ENCODE results near the gene SUN2. TPM values are rescaled to one million over a fixed set of nuclear protein-coding genes. Genes with fewer than 3 reads are reported as not detected.

Gene SUN2
- total RNA-seq, 6 experiments from 2014 or later, result 90.4 to 104 (median 100.0) TPM

DNA sequence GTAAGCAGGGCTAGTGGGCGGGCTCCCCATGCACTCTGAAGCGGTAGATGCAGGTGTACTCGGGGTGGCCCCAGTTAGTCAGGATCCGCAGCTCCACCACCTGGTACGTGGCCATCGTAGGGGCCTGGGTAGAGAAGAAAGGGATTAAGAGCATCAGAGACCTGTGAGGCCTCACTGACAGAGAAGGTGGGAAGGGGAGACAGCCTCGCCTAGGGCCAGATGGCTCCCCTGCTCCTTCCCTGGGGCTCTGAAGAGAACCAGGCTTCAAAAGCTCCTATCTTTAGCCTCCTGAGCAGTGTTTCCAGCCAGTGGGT lies 19.6 kb downstream of the SUN2 start:
- peaks cover 9% of the 10 kb centered on the region; the same call in 1 of the 2 replicates for H3K4me1 Mint-ChIP-seq (ENCODE audit: low read depth)
- peaks cover 22% of the 10 kb centered on the region for H3K36me3 Mint-ChIP-seq (ENCODE audit: low read depth)
- TF ChIP-seq, protein P1, sequence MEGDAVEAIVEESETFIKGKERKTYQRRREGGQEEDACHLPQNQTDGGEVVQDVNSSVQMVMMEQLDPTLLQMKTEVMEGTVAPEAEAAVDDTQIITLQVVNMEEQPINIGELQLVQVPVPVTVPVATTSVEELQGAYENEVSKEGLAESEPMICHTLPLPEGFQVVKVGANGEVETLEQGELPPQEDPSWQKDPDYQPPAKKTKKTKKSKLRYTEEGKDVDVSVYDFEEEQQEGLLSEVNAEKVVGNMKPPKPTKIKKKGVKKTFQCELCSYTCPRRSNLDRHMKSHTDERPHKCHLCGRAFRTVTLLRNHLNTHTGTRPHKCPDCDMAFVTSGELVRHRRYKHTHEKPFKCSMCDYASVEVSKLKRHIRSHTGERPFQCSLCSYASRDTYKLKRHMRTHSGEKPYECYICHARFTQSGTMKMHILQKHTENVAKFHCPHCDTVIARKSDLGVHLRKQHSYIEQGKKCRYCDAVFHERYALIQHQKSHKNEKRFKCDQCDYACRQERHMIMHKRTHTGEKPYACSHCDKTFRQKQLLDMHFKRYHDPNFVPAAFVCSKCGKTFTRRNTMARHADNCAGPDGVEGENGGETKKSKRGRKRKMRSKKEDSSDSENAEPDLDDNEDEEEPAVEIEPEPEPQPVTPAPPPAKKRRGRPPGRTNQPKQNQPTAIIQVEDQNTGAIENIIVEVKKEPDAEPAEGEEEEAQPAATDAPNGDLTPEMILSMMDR (IDR thresholded peaks at IDR 0.05), result no peak
- H3K27ac Mint-ChIP-seq, result no peak overlapping the region
- H3K9me3 Mint-ChIP-seq, result no peaks in the 10 kb centered on the region
- no peak for DNase-seq
- H3K4me3 Mint-ChIP-seq, result no peak overlapping the region
- H3K27me3 Mint-ChIP-seq (ENCODE audit: insufficient read depth), result peaks cover 7% of the 10 kb centered on the region

DNA sequence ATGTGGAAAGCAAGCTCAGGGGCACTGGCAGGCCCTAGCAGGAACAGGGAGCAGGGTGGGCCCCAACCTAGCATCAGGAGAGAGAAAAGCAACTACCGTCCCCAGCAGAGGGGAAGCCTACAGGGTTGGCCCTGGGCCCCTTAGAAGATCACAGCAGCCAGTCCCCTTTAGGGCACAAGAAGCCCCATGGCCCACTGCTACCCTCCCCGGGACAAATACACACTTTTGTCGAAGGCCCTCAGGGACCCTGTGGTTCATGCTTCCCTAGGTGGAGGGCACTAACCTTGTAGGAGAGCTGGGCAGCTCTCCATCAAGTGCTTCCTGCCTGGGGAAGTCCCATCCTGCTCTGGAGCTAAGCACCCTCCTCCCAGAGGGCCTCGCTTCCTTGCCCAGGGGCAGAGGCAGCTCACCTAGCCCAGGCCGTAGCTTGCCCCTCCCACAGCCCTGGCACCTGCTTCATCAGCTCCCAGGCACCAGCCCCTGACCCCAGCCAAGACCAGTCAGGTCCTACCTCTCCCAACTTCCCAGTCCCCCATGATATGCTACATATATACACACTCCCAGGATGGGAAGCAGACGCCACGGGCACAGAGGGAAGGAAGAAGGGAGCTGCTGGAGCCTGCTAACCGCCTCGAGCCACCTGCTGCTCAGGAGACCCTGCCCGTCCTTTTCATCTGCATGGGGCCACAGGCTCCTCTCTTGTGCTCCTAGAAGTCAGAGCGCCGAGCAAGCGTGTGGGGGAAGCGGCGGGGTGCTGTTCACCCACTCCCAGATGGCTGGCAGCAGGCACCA lies 20.1 kb downstream of the SUN2 start:
- no peak overlapping the region for H3K4me3 Mint-ChIP-seq
- no peak for DNase-seq
- H3K36me3 Mint-ChIP-seq (ENCODE audit: low read depth), result peaks cover 17% of the 10 kb centered on the region
- peaks cover 7% of the 10 kb centered on the region for H3K27me3 Mint-ChIP-seq (ENCODE audit: insufficient read depth)
- H3K9me3 Mint-ChIP-seq, result no peaks in the 10 kb centered on the region
- TF ChIP-seq, protein P1 (IDR thresholded peaks at IDR 0.05), result no peak
- no peak overlapping the region for H3K27ac Mint-ChIP-seq
- H3K4me1 Mint-ChIP-seq (ENCODE audit: low read depth), result peaks cover 9% of the 10 kb centered on the region; the same call in 1 of the 2 replicates

DNA sequence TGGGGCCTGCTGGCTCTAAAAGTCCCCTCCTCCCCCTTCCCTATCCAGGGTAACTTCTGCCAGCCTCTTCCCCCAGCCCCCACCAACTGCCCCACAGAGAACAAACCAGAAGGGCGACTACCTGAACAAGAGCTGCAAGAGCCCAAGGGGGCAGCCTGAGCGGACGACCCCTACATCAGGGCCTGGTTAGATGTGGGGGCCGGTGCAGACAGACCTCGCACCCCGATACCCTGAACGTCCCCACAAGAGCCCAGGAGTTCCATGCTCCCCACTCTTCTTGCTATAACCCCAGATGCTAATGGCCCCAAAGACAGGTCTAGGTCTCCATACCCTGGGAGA lies 20.7 kb downstream of the SUN2 start:
- Mint-ChIP-seq H3K9me3 (no peaks in the 10 kb centered on the region), H3K27ac (no peak overlapping the region), H3K36me3 (ENCODE audit: low read depth) (peaks cover 17% of the 10 kb centered on the region), H3K27me3 (ENCODE audit: insufficient read depth) (peaks cover 9% of the 10 kb centered on the region), H3K4me3 (no peak overlapping the region), H3K4me1 (ENCODE audit: low read depth) (peaks cover 9% of the 10 kb centered on the region; the same call in 1 of the 2 replicates)
- TF ChIP-seq, protein P1 (IDR thresholded peaks at IDR 0.05), result no peak
- DNase-seq, result no peak

DNA sequence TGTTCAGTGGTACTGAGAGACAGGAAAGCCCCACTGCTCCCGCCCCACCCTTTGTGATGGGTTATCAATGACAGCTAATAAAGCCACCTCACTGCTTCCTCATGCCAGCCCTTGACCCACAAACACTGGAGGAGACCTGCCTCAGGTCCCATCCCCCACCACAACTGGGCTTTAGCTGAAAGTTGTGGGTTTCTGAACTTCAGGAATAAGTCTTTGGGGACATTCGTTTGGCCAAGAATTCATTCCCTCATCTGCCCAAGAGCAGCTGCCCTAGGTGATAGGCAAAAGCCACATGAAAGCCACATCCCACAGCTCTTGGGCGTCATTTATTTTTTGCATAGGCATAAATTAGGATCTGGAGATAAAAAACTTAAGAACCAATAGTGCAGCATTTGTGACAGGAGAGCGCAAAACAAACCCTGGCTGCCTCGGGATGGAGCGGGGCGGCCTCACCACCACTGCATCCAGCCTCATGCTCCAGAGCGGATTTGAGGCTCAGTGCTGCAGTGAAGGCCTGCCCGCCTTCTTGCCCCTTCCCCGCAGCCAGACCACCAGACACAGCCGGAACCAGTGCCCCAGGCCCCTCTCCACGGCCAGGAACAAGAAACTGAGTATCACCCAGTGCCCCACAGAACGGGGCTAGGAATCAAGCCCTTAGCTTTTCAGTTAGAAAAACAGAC lies 21.2 kb downstream of the SUN2 start:
- TF ChIP-seq, protein P1 (IDR thresholded peaks at IDR 0.05), result no peak
- Mint-ChIP-seq H3K27me3 (ENCODE audit: insufficient read depth) (peaks cover 9% of the 10 kb centered on the region), H3K4me1 (ENCODE audit: low read depth) (peaks cover 9% of the 10 kb centered on the region; the same call in 1 of the 2 replicates), H3K36me3 (ENCODE audit: low read depth) (peaks cover 17% of the 10 kb centered on the region), H3K27ac (no peak overlapping the region), H3K9me3 (no peaks in the 10 kb centered on the region), H3K4me3 (no peak overlapping the region)
- DNase-seq, result no peak

DNA sequence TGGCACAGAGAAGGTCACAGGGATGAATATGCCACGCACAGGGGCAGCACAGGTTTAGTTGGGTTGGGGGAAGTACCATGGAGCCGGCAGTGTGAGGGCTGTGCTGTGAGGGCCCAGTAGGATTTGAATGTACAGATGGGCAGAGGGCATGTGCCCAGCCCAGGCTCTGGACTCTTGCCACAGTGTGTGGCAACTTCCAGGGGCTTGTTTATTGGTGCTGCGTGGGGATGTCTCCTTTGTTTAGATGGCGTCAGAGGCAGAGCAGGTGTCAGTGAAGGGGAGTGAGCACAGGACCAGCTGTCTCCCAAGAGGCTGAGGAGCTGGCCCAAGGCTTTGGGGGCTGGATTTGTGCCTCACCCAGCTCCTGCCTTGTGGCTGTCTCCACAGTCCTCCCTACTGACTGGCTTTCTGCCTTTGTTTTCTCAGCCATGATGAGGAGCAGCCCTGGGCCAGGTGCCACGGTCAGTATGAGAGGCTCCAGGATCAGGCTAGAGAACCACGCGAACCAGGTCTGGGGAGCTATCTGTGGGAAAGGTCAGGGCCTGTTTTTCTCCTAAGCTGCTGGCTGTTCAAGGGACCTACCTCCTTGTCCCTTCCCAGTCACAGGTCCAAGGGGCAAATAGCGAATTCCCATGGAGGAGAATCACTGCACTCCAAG lies 21.9 kb downstream of the SUN2 start:
- DNase-seq, result no peak
- peaks cover 9% of the 10 kb centered on the region; the same call in 1 of the 2 replicates for H3K4me1 Mint-ChIP-seq (ENCODE audit: low read depth)
- peaks cover 10% of the 10 kb centered on the region for H3K27me3 Mint-ChIP-seq (ENCODE audit: insufficient read depth)
- no peak overlapping the region for H3K4me3 Mint-ChIP-seq
- TF ChIP-seq, protein P1 (IDR thresholded peaks at IDR 0.05), result no peak
- no peaks in the 10 kb centered on the region for H3K9me3 Mint-ChIP-seq
- peaks cover 17% of the 10 kb centered on the region for H3K36me3 Mint-ChIP-seq (ENCODE audit: low read depth)
- H3K27ac Mint-ChIP-seq, result peak overlapping the region; percentile 32; the same call in 1 of the 2 replicates
